Suprapubic skin (tissue), 4 donors: ENCODE data around the gene CTF1. TPM values are rescaled to one million over a fixed set of nuclear protein-coding genes. Genes with fewer than 3 reads are reported as not detected.

Experiments
- DNase-seq, 2 donors: peaks; one replicate each; pipeline ENCODE4 v3.0.0-alpha.2; 2019; ENCODE audit warnings: low spot score in 2 of 2
- H3K27ac ChIP-seq: fragments of 200-600 bp; sonication (generic); one replicate; pipeline ENCODE4 v1.5.1; 2019
- H3K27me3 ChIP-seq: fragments of 200-600 bp; sonication (generic); one replicate; pipeline ENCODE4 v1.5.1; 2019
- H3K36me3 ChIP-seq: fragments of 200-600 bp; sonication (generic); one replicate; pipeline ENCODE4 v1.5.1; 2019
- H3K4me1 ChIP-seq: fragments of 200-600 bp; sonication (generic); one replicate; pipeline ENCODE4 v1.5.1; 2019
- H3K4me3 ChIP-seq: fragments of 200-600 bp; sonication (generic); one replicate; pipeline ENCODE4 v1.5.1; 2019; ENCODE audit warnings: mild to moderate bottlenecking
- H3K9me3 ChIP-seq: fragments of 200-600 bp; sonication (generic); one replicate; pipeline ENCODE4 v1.5.1; 2019
- EP300 ChIP-seq: sonication (generic); formaldehyde crosslinking; IDR thresholded peaks from one replicate; pipeline ENCODE4 v1.6.1; 2017; ENCODE audit warnings: antibody characterized with exemption
- POLR2A ChIP-seq, 2 donors: fragments of 450-650 bp; IDR thresholded peaks; one replicate each; pipeline ENCODE4 v1.6.1; 2017; ENCODE audit warnings: antibody characterized with exemption in 2 of 2, mild to moderate bottlenecking in 2 of 2, moderate library complexity in 2 of 2
- POLR2AphosphoS5 ChIP-seq, 3 donors: sonication (generic); formaldehyde crosslinking; IDR thresholded peaks; one replicate each; pipeline ENCODE4 v1.6.1; 2017; ENCODE audit warnings: antibody characterized with exemption in 3 of 3
- WGBS: methylation state at CpG from one replicate; pipeline ENCODE4 v1.1.5; 2018; 5-methylcytosine and 5-hydroxymethylcytosine counted together
- total RNA-seq, 4 donors: library from RNA; depleted of rRNA; stranded (reverse); fragments of >200 nt; gene quantifications; one replicate each; pipeline ENCODE4 v1.1.0, GENCODE V29; 2016
- TF ChIP-seq, protein P1 (sequence below), 2 donors: fragments of 200-600 bp in 1 of 2; fragments of 450-650 bp in 1 of 2; sonication (generic) in 1 of 2; IDR thresholded peaks; one replicate each; pipeline ENCODE4 v1.5.1; 2016 to 2019; ENCODE audit warnings: antibody characterized with exemption in 2 of 2, mild to moderate bottlenecking in 1 of 2, moderate library complexity in 1 of 2

The CTF1 gene
- total RNA-seq, 4 donors from 2014 or later: 0.30 to 1.3 (median 0.71) TPM

DNA sequence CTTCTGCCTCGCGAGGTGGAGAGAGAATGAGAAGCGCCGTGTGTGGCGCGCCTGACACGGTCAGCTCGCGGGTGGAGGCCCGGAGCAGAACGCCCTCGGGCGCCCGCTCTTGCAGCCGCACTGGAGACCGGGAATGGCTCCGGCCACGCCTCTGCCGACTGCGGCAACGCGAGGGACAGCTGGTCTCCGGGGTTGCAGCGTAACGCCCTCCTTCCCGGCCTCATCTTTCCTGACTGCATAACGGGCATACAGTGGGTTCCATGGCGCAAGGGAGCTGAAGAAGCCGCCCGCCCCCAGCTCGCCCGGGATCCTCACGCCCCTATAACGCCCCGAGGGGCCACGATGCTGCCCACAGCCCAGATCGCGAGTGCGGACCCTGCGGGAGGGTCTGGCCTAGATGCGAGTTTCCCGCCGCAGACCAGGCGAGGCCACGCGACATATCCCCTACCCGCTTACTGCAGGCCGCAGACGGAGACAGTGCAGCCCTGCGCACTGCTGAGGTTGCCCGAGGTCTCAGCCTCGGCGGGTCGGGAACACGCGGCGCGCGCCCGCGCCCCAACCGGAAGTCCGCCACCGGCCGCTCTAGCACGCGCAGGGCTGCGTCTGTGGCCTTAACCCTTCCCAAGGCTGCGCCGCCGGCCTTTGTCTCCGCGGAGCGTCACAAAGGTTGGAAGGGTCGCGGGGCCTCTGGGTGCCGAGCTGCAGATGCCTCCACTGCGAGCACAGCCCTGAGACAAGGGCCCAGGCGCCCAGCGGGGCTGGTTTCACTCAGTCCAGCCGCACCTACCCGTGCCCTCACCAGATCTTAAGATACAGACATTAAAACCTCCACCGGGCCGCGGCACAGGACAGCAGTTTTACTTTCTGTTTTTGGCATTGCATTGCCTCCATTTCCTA is 21.3 kb upstream of the CTF1 start:
- TF ChIP-seq POLR2AphosphoS5 (IDR thresholded peaks at IDR 0.05) (peak; percentile 77 to 91 (median 90)), POLR2A (IDR thresholded peaks at IDR 0.05) (no peak), EP300 (no peak)
- TF ChIP-seq, protein P1, sequence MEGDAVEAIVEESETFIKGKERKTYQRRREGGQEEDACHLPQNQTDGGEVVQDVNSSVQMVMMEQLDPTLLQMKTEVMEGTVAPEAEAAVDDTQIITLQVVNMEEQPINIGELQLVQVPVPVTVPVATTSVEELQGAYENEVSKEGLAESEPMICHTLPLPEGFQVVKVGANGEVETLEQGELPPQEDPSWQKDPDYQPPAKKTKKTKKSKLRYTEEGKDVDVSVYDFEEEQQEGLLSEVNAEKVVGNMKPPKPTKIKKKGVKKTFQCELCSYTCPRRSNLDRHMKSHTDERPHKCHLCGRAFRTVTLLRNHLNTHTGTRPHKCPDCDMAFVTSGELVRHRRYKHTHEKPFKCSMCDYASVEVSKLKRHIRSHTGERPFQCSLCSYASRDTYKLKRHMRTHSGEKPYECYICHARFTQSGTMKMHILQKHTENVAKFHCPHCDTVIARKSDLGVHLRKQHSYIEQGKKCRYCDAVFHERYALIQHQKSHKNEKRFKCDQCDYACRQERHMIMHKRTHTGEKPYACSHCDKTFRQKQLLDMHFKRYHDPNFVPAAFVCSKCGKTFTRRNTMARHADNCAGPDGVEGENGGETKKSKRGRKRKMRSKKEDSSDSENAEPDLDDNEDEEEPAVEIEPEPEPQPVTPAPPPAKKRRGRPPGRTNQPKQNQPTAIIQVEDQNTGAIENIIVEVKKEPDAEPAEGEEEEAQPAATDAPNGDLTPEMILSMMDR (IDR thresholded peaks at IDR 0.05): no peak
- DNase-seq: peak; percentile 88 to 92
- H3K9me3 ChIP-seq: no peaks in the 10 kb centered on the region
- under 1% methylated on average over 38 of the region's 85 CpGs for WGBS
- peak overlapping the region; percentile 92 for H3K27ac ChIP-seq
- H3K4me1 ChIP-seq: peaks cover 24% of the 10 kb centered on the region
- no peaks in the 10 kb centered on the region for H3K27me3 ChIP-seq
- H3K4me3 ChIP-seq: peak overlapping the region; percentile 70
- peaks cover 9% of the 10 kb centered on the region for H3K36me3 ChIP-seq

DNA sequence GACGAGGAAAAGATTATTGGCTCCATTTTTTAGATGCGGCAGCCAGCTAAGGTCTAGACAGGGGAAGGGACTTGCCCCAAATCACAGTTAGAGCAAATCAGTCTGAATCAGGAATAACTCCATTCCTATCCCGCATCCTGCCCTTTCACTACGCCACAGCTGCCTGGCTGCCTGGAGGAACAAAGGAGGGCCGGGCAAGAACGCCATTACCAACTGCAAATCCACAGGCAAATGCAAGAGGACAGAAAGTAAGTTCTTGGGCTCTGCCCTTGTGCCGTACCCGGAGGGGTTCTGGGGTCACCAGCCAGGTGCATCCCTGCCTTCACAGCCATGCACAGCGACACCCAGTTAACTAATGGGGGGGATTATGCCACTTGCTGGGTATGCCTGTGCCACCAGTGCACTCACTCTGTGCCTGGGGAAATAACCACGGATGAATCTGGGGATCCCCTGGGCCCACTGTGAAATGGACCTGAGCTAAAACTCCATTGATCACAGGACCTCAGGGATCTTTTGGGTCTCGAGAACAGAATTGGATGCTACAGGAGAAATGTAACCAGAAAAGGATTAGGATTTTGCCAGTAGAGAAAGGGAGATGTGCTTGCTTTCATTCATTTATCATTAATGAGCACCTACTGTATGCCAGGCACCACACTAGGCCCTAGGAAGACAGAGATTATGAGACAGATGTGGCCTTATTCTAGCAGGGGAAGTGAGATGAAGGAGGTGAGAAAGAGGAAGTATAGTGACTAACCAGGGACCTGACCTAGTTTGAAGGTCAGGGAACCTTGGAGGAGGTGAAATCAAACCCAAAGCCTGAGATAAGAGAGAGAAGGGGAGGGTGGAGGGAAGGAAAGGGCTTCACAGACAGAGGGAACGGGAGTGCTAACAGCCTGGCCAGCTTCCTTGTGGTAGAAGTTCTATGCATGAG is 20.3 kb upstream of the CTF1 start:
- no peak for TF ChIP-seq EP300
- TF ChIP-seq POLR2A (IDR thresholded peaks at IDR 0.05): no peak
- TF ChIP-seq POLR2AphosphoS5 (IDR thresholded peaks at IDR 0.05): no peak
- TF ChIP-seq, protein P1 (IDR thresholded peaks at IDR 0.05): no peak
- no peaks in the 10 kb centered on the region for H3K9me3 ChIP-seq
- 10% methylated on average over 12 of the region's 12 CpGs for WGBS
- H3K36me3 ChIP-seq: peaks cover 10% of the 10 kb centered on the region
- H3K27ac ChIP-seq: peak overlapping the region; percentile 92
- peaks cover 24% of the 10 kb centered on the region for H3K4me1 ChIP-seq
- H3K4me3 ChIP-seq: peak overlapping the region; percentile 70
- no peaks in the 10 kb centered on the region for H3K27me3 ChIP-seq
- DNase-seq: no peak

DNA sequence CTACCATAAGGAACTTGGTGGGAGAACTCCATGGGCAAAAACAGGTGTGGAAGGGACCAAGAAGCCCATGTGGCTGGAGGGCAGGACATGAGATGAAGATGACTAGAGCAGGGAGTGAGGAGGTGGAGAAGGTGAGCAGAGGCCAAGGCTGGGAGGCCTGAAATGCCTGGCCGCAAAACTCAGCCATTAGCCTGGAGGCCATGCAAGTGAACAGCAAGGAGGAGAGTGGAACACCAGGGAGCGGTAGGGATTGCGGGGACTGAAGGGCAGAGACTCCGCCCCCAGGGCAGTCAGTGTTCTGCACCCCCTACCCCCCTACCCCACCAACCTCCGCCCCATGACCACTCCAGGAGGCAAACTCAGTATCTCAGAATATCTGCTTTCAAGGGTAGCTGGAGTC is 19.5 kb upstream of the CTF1 start:
- TF ChIP-seq POLR2A (IDR thresholded peaks at IDR 0.05) (no peak), EP300 (no peak), POLR2AphosphoS5 (IDR thresholded peaks at IDR 0.05) (no peak)
- TF ChIP-seq, protein P1 (IDR thresholded peaks at IDR 0.05): no peak
- peak overlapping the region; percentile 70 for H3K4me3 ChIP-seq
- H3K27me3 ChIP-seq: no peaks in the 10 kb centered on the region
- no peak for DNase-seq
- H3K9me3 ChIP-seq: no peaks in the 10 kb centered on the region
- 67% methylated on average over 5 of the region's 5 CpGs for WGBS
- peaks cover 24% of the 10 kb centered on the region for H3K4me1 ChIP-seq
- peaks cover 13% of the 10 kb centered on the region for H3K36me3 ChIP-seq
- H3K27ac ChIP-seq: peak overlapping the region; percentile 92

DNA sequence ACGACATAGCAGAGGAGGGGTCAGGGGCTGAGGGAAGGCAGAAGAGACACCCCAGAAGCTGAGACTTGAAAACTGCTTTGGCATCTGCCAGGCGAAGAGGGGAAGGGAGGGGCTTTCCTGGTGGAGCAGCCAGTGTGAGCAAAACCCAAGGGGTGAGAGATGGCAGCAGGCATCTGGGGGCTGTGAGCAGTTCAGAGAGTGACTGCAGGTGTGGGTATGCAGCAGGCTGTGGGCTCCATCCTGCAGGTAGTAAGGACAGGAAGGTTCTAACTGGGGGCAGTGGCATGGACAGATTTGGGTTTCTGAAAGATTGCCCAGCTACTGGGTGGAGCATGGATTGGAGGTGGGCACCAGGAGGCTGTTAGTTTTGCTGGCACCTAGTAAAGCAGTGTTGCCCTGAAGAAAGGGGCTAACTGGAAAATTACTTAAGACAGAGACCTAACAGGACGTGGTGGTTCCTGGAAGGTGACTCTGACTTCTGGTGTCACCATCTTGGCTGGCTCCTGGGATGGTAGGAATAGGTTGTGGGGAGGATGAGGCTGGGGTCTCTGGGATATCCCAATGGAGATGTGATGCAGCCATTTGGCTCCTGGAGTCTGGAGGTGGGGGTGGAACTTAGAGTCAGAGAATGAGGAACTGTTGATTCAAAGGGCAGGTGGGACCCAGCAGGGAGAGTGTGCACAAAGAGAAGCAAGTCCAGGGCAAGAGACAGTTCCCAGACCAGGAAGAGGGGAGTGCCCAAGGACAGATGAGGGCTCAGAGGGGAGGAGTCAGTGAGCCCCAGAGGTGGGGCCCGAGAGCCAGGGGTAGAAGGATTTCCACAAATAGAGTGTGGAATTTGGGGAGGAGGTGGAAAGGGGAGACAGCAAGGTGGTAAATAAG is 13.7 kb upstream of the CTF1 start:
- 76% methylated on average over 4 of the region's 4 CpGs for WGBS
- Histone ChIP-seq H3K27ac (no peak overlapping the region), H3K4me3 (no peak overlapping the region), H3K4me1 (no peaks in the 10 kb centered on the region), H3K27me3 (no peaks in the 10 kb centered on the region), H3K9me3 (no peaks in the 10 kb centered on the region), H3K36me3 (peaks cover 42% of the 10 kb centered on the region)
- TF ChIP-seq EP300 (no peak), POLR2AphosphoS5 (IDR thresholded peaks at IDR 0.05) (no peak), POLR2A (IDR thresholded peaks at IDR 0.05) (no peak)
- TF ChIP-seq, protein P1 (IDR thresholded peaks at IDR 0.05): no peak
- no peak for DNase-seq
